Fibroblast of lung (primary cell): ENCODE measurements around the gene ITPA. TPM values are rescaled to one million over a fixed set of nuclear protein-coding genes. Genes with fewer than 3 reads are reported as not detected.

Experiments
- DNase-seq, 2 donors: peaks; one replicate each; pipeline versions ENCODE4 v3.0.0 to v3.0.0-alpha.2; 2010; ENCODE audit warnings: low read depth in 2 of 2
- H2AFZ ChIP-seq: 2 replicates; pipeline ENCODE4 v1.5.1; 2012; ENCODE audit warnings: low read length, control low read depth, inconsistent platforms
- H3K27ac ChIP-seq: 2 replicates; pipeline ENCODE4 v1.5.1; 2011; ENCODE audit warnings: low read length, control low read depth; ENCODE audit not compliant: insufficient read depth
- H3K27me3 ChIP-seq: 2 replicates; pipeline ENCODE4 v1.5.1; 2011; ENCODE audit warnings: mild to moderate bottlenecking, low read length; ENCODE audit not compliant: control insufficient read depth, insufficient read depth
- H3K36me3 ChIP-seq: 2 replicates; pipeline ENCODE4 v1.5.1; 2011; ENCODE audit warnings: low read length; ENCODE audit not compliant: control insufficient read depth, insufficient read depth
- H3K4me1 ChIP-seq: 2 replicates; pipeline ENCODE4 v1.5.1; 2011; ENCODE audit warnings: low read length; ENCODE audit not compliant: control insufficient read depth, insufficient read depth; ENCODE audit errors: extremely low read depth
- H3K4me2 ChIP-seq: 2 replicates; pipeline ENCODE4 v1.5.1; 2011; ENCODE audit warnings: low read length, control low read depth; ENCODE audit not compliant: insufficient read depth; ENCODE audit errors: extremely low read depth
- H3K4me3 ChIP-seq, 4 experiments: fragments of 200-600 bp in 1 of 4; sonication (generic) in 1 of 4; replicated peaks in 1 of 4; 2 replicates each; pipeline ENCODE4 v1.5.1; 2011 to 2016; ENCODE audit warnings: low read length in 4 of 4, low read depth in 3 of 4, mild to moderate bottlenecking in 3 of 4, control low read depth in 2 of 4, inconsistent platforms in 1 of 4, mixed read lengths in 1 of 4; ENCODE audit not compliant: insufficient read depth in 1 of 4; ENCODE audit errors: control extremely low read depth in 1 of 4
- H3K79me2 ChIP-seq: 2 replicates; pipeline ENCODE4 v1.5.1; 2012; ENCODE audit warnings: mild to moderate bottlenecking, low read length, inconsistent platforms; ENCODE audit not compliant: control insufficient read depth, insufficient read depth
- H3K9ac ChIP-seq: 2 replicates; pipeline ENCODE4 v1.5.1; 2011; ENCODE audit warnings: mild to moderate bottlenecking, low read length, control low read depth; ENCODE audit not compliant: insufficient read depth
- H3K9me3 ChIP-seq: 2 replicates; pipeline ENCODE4 v1.5.1; 2012; ENCODE audit warnings: low read depth, low read length; ENCODE audit not compliant: control insufficient read depth, insufficient read depth
- H4K20me1 ChIP-seq: 2 replicates; pipeline ENCODE4 v1.5.1; 2011; ENCODE audit warnings: low read length; ENCODE audit not compliant: control insufficient read depth, insufficient read depth; ENCODE audit errors: extremely low read depth
- CTCF ChIP-seq, 2 donors: IDR thresholded peaks in 1 of 2; conservative IDR thresholded peaks in 1 of 2; 1 replicate in 1 of 2; 2 replicates in 1 of 2; pipeline ENCODE4 v1.5.1; 2011 to 2012; ENCODE audit warnings: low read length in 2 of 2, control low read depth in 1 of 2, inconsistent platforms in 1 of 2, low read depth in 1 of 2, mild to moderate bottlenecking in 1 of 2
- EZH2 ChIP-seq: IDR thresholded peaks from 2 replicates; pipeline ENCODE4 v1.5.1; 2012; ENCODE audit warnings: low read length, control low read depth, mild to moderate bottlenecking; ENCODE audit errors: missing control alignments
- polyA plus RNA-seq, 2 donors: library from polyadenylated mRNA; depleted of rRNA in 1 of 2; stranded (reverse) in 1 of 2; unstranded in 1 of 2; fragments of >200 nt; gene quantifications; 2 replicates each; pipeline ENCODE4 v1.2.1, GENCODE V29; 2011 to 2012; ENCODE audit warnings: missing spikeins in 1 of 2
- total RNA-seq: library from RNA; depleted of rRNA; stranded (reverse); fragments of >200 nt; gene quantifications from 2 replicates; pipeline ENCODE4 v1.2.1, GENCODE V29; 2014

The ITPA gene
- total and polyA plus RNA-seq, 2 donors (not counting 1 experiment from before 2014, with no cell fraction given), result 21.3 to 32.2 TPM

- Histone ChIP-seq H3K27me3 (peaks cover 7% of the 10 kb centered on the region), H3K9me3 (no peaks in the 10 kb centered on the region)
These were observed 42.4 kb upstream of the ITPA start for GRCh38 chr20:3166913-3167342.

GRCh38 chr20:3167738-3168078, 41.6 kb upstream of the ITPA start:
- Histone ChIP-seq H3K79me2 (no peaks in the 10 kb centered on the region), H3K9me3 (no peaks in the 10 kb centered on the region), H3K9ac (no peak overlapping the region), H3K27me3 (peaks cover 14% of the 10 kb centered on the region), H2AFZ (no peak overlapping the region), H3K4me1 (no peaks in the 10 kb centered on the region), H3K4me2 (no peak overlapping the region), H4K20me1 (no peaks in the 10 kb centered on the region), H3K4me3 (no peak overlapping the region), H3K36me3 (no peaks in the 10 kb centered on the region), H3K27ac (no peak overlapping the region)
- TF ChIP-seq EZH2 (no peak), CTCF (conservative IDR thresholded peaks at IDR 0.05 in 1 of 2, IDR thresholded peaks at IDR 0.05 in 1 of 2; ENCODE audit: low read depth in 1 of 2, low read length in 2 of 2) (no peak)
- DNase-seq, result no peak

More at GRCh38 chr20:3166913-3167342, 42.4 kb upstream of the ITPA start:
- no peak for DNase-seq
- H2AFZ ChIP-seq, result no peak overlapping the region
- no peak overlapping the region for H3K27ac ChIP-seq
- H4K20me1 ChIP-seq, result no peaks in the 10 kb centered on the region
- no peak overlapping the region for H3K4me3 ChIP-seq
- H3K36me3 ChIP-seq, result no peaks in the 10 kb centered on the region
- H3K4me1 ChIP-seq, result no peaks in the 10 kb centered on the region
- no peak overlapping the region for H3K4me2 ChIP-seq
- no peak overlapping the region for H3K9ac ChIP-seq
- no peaks in the 10 kb centered on the region for H3K79me2 ChIP-seq
- TF ChIP-seq CTCF (conservative IDR thresholded peaks at IDR 0.05 in 1 of 2, IDR thresholded peaks at IDR 0.05 in 1 of 2; ENCODE audit: low read depth in 1 of 2, low read length in 2 of 2) (no peak), EZH2 (no peak)

GRCh38 chr20:3168079-3168828, 41.0 kb upstream of the ITPA start:
- TF ChIP-seq EZH2 (no peak), CTCF (conservative IDR thresholded peaks at IDR 0.05 in 1 of 2, IDR thresholded peaks at IDR 0.05 in 1 of 2; ENCODE audit: low read depth in 1 of 2, low read length in 2 of 2) (no peak)
- no peaks in the 10 kb centered on the region for H3K4me1 ChIP-seq
- H3K27me3 ChIP-seq, result peaks cover 14% of the 10 kb centered on the region
- no peaks in the 10 kb centered on the region for H3K79me2 ChIP-seq
- H3K27ac ChIP-seq, result no peak overlapping the region
- no peak overlapping the region for H3K4me3 ChIP-seq
- no peak overlapping the region for H2AFZ ChIP-seq
- H4K20me1 ChIP-seq, result no peaks in the 10 kb centered on the region
- H3K9me3 ChIP-seq, result no peaks in the 10 kb centered on the region
- no peaks in the 10 kb centered on the region for H3K36me3 ChIP-seq
- no peak for DNase-seq
- H3K9ac ChIP-seq, result no peak overlapping the region
- H3K4me2 ChIP-seq, result no peak overlapping the region
